Type B pancreatic cell (in vitro differentiated cells): Measurements from ENCODE around the gene KCNG3. TPM values are rescaled to one million over a fixed set of nuclear protein-coding genes. Genes with fewer than 3 reads are reported as not detected.

ENCODE experiments used
- DNase-seq: peaks from one replicate; pipeline ENCODE4 v3.0.0; 2021; ENCODE audit warnings: mixed read lengths; ENCODE audit not compliant: unreplicated experiment; ENCODE audit errors: extremely low spot score
- H3K27ac Mint-ChIP-seq: 2 replicates; pipeline ENCODE4 v1.8.0; 2021; ENCODE audit warnings: mild to moderate bottlenecking, mixed read lengths
- H3K27me3 Mint-ChIP-seq: 2 replicates; pipeline ENCODE4 v1.8.0; 2021; ENCODE audit warnings: mixed read lengths
- H3K36me3 Mint-ChIP-seq: 2 replicates; pipeline ENCODE4 v1.8.0; 2021; ENCODE audit warnings: mixed read lengths
- H3K4me1 Mint-ChIP-seq: one replicate; pipeline ENCODE4 v1.8.0; 2021; ENCODE audit warnings: mixed read lengths; ENCODE audit not compliant: unreplicated experiment
- H3K4me3 Mint-ChIP-seq: 2 replicates; pipeline ENCODE4 v1.8.0; 2021; ENCODE audit warnings: mild to moderate bottlenecking, mixed read lengths
- H3K9me3 Mint-ChIP-seq: 2 replicates; pipeline ENCODE4 v1.8.0; 2021; ENCODE audit warnings: mixed read lengths
- total RNA-seq: library from RNA; stranded (reverse); gene quantifications from 2 replicates; pipeline ENCODE4 v1.2.1, GENCODE V29; 2021; ENCODE audit warnings: low replicate concordance
- TF ChIP-seq, protein P1 (sequence below): fragments of 200-600 bp; sonication (generic); conservative IDR thresholded peaks from 2 replicates; pipeline ENCODE4 v1.5.0; 2021; ENCODE audit warnings: antibody characterized with exemption, mild to moderate bottlenecking

Gene KCNG3
- total RNA-seq, 1 donor from 2014 or later: 0.65 TPM

DNA sequence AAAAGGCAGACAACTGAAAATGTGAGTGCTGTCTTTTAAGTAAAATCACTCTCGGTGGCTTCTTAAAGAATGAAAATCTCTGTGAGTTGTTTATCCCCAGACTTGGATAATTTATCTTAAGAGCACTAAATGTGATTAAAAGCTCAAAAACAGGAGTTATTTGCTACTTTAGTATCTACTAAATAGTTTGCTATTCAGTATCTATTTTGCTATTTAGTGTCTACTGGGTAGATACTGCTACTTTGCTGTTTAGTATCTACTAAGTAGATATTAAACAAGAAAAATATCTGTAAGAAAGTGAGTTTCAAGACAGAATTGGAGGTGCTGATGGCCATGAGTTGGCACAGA lies 1.4 kb upstream of the KCNG3 start:
- DNase-seq: no peak
- Mint-ChIP-seq H3K27me3 (peaks cover 44% of the 10 kb centered on the region), H3K36me3 (no peaks in the 10 kb centered on the region), H3K27ac (peak overlapping the region; percentile 89), H3K4me1 (peaks cover 19% of the 10 kb centered on the region), H3K9me3 (no peaks in the 10 kb centered on the region), H3K4me3 (peak overlapping the region; percentile 92)
- TF ChIP-seq, protein P1, sequence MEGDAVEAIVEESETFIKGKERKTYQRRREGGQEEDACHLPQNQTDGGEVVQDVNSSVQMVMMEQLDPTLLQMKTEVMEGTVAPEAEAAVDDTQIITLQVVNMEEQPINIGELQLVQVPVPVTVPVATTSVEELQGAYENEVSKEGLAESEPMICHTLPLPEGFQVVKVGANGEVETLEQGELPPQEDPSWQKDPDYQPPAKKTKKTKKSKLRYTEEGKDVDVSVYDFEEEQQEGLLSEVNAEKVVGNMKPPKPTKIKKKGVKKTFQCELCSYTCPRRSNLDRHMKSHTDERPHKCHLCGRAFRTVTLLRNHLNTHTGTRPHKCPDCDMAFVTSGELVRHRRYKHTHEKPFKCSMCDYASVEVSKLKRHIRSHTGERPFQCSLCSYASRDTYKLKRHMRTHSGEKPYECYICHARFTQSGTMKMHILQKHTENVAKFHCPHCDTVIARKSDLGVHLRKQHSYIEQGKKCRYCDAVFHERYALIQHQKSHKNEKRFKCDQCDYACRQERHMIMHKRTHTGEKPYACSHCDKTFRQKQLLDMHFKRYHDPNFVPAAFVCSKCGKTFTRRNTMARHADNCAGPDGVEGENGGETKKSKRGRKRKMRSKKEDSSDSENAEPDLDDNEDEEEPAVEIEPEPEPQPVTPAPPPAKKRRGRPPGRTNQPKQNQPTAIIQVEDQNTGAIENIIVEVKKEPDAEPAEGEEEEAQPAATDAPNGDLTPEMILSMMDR: peak; percentile 4

DNA sequence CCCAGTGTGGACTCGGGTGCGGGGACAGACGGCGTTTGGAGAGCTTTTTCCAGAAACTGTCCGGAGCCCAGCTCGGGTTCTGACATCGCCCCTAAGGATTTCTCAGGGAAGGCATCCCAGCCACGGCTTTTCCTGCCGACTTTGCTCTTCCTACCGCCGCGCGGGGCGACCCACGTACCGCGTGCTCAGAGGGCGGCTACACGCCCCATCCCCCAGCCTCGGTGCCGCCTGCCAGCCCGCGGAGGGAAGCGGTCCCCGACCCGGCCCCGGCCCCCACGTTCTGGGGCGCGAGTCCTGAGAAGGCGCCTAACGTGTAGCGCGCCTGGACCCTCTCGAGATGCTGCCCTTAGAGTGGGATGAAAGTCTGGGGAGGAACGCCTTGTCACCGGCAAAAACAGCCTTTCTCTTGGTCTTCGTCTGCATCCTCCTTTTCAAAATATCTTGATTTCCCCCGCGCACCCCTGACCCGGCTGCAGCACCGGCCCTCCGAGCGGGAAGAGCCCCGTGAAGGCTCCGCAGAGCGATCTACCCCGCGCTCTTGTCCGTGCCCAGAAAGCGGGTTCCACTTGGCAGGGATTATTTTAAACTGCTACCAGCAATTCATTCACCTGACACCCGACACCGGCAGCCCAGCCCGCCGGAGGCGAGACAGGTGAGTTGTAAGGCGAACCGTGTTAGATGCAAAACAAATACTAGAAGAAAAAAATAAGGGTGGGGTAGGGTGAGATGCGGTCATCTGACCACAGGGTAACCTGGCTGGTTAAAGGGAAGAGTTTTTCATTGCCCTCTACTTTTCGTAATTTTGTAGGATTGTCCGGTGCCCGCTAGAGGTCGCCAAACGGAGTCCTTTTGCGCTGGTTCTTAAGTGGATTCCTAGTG lies 812 bp upstream of the KCNG3 start:
- peak overlapping the region; percentile 92 for H3K4me3 Mint-ChIP-seq
- H3K36me3 Mint-ChIP-seq: no peaks in the 10 kb centered on the region
- peak overlapping the region; percentile 89 for H3K27ac Mint-ChIP-seq
- peaks cover 49% of the 10 kb centered on the region for H3K27me3 Mint-ChIP-seq
- peaks cover 19% of the 10 kb centered on the region for H3K4me1 Mint-ChIP-seq
- H3K9me3 Mint-ChIP-seq: no peaks in the 10 kb centered on the region
- peak; percentile 72 for DNase-seq
- TF ChIP-seq, protein P1: peak; percentile 97

DNA sequence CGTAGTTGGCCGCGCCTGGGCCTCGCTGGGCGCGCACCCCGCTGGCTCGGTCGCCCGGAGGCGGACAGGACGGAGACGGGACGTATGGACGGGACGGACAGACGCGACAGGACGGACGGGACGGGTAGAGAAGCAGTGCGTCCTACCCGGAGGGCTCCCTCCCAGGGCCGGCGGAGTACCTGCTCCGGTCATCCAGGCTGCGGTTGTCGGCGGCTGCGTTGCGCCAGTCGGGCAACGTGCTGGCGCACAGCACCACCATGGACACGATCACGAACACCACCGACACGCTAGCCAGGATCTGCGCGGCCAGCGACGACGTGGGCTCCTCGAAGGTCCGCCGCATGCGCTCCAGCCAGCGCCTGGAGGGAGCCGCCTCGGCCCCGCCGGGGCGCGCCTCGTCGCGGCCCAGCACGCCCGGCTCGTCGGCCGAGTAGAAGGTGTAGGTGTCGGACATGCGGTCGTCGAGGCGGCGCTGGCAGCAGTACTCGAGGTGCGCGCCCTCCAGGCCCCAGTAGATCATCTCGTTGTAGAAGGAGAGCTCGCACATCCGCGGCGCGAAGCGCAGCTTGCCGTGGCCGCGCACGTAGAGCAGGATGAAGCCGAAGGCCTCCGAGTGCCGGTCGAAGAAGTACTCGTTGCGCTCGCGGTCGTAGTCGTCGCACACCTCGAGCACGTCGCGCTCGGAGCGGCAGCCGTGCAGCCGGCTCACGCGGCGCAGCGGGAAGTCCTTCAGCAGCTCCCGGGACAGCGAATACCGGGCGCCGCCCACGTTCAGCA lies 903 bp downstream of the KCNG3 start:
- Mint-ChIP-seq H3K27me3 (peaks cover 59% of the 10 kb centered on the region), H3K4me1 (peaks cover 19% of the 10 kb centered on the region), H3K9me3 (no peaks in the 10 kb centered on the region), H3K4me3 (peak overlapping the region; percentile 74), H3K27ac (no peak overlapping the region), H3K36me3 (no peaks in the 10 kb centered on the region)
- TF ChIP-seq, protein P1: no peak
- no peak for DNase-seq

DNA sequence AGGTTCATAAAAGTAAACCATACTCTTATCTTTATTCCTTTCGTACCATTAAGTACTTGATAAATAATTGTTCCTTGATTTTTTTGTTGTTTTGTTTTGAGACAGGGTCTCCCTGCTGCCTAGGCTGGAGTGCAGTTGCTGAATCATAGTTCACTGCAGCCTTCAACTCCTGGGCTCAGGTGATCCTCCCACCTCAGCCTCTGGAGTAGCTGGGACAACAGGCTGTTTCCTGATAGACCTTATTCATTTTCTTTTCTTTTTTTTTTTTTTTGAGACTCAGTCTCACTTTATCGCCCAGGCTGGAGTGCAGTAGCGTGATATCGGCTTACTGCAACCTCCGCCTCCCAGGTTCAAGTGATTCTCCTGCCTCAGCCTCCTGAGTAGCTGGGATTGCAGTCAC lies 5.5 kb downstream of the KCNG3 start:
- H3K27ac Mint-ChIP-seq: no peak overlapping the region
- no peak for DNase-seq
- H3K27me3 Mint-ChIP-seq: peaks cover 56% of the 10 kb centered on the region
- H3K36me3 Mint-ChIP-seq: no peaks in the 10 kb centered on the region
- H3K4me1 Mint-ChIP-seq: peaks cover 5% of the 10 kb centered on the region
- H3K4me3 Mint-ChIP-seq: no peak overlapping the region
- H3K9me3 Mint-ChIP-seq: no peaks in the 10 kb centered on the region
- TF ChIP-seq, protein P1: no peak

DNA sequence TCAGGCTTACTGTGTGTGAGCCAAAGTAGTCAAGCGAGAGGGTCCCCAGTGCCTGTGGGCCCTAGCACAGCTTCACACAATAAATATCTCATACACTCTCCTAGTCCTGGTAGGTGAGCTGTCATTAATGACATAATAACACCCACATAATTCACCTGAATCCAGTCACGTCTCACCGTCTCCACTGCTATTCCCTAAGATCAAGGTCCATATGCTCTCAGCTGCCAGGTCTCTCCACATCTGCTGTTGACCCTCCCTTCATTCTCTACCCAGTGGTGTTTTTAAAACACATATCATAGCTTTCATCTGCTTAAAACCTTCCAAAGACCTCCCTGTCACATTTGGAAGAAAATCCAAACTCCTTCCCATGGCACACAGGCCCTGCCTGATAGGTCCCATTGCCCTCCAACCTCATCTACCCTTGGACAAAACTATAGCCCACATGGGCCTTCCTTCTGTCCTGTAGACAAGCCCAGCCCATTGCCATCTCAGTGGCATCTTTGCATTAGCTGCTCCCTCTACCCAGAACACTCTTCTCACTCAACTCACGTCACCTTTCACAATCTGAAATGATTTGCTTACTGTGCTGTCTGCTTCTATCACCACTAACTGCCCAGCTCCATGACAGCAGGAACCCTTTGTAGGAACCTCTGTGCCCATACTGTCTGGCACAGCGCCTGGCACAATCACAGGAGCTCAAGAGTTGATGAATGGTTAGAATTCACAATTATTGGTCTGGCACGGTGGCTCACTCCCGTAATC lies 7.5 kb downstream of the KCNG3 start:
- H3K27me3 Mint-ChIP-seq: peaks cover 38% of the 10 kb centered on the region
- no peaks in the 10 kb centered on the region for H3K36me3 Mint-ChIP-seq
- no peak overlapping the region for H3K4me3 Mint-ChIP-seq
- TF ChIP-seq, protein P1: no peak
- peaks cover 5% of the 10 kb centered on the region for H3K4me1 Mint-ChIP-seq
- no peak for DNase-seq
- no peaks in the 10 kb centered on the region for H3K9me3 Mint-ChIP-seq
- no peak overlapping the region for H3K27ac Mint-ChIP-seq
